Sigmoid colon (tissue), 7 donors: Measurements from ENCODE around the gene KREMEN2. TPM values are rescaled to one million over a fixed set of nuclear protein-coding genes. Genes with fewer than 3 reads are reported as not detected.

Experiments used
- DNase-seq: peaks from one replicate; pipeline ENCODE4 v3.0.0-alpha.2; 2019
- H3K27ac ChIP-seq, 4 donors: fragments of 200-600 bp; sonication (generic); one replicate each; pipeline ENCODE4 v1.5.1; 2016 to 2019; ENCODE audit warnings: mild to moderate bottlenecking in 1 of 4
- H3K27me3 ChIP-seq, 3 donors: fragments of 200-600 bp; sonication (generic); one replicate each; pipeline ENCODE4 v1.5.1; 2019; ENCODE audit warnings: mild to moderate bottlenecking in 1 of 3
- H3K36me3 ChIP-seq, 4 donors: fragments of 200-600 bp; sonication (generic); one replicate each; pipeline ENCODE4 v1.5.1; 2016 to 2019
- H3K4me1 ChIP-seq, 4 donors: fragments of 200-600 bp; sonication (generic); one replicate each; pipeline ENCODE4 v1.5.1; 2017 to 2019
- H3K4me3 ChIP-seq, 4 donors: fragments of 200-600 bp; sonication (generic); one replicate each; pipeline ENCODE4 v1.5.1; 2017 to 2019; ENCODE audit warnings: mild to moderate bottlenecking in 2 of 4, moderate library complexity in 1 of 4
- H3K9me3 ChIP-seq, 4 donors: fragments of 200-600 bp in 3 of 4; sonication (generic) in 3 of 4; one replicate each; pipeline versions ENCODE4 v1.5.1 to v1.6.1; 2013 to 2019
- EP300 ChIP-seq, 4 donors: sonication (generic); formaldehyde crosslinking; IDR thresholded peaks; one replicate each; pipeline ENCODE4 v1.6.1; 2017; ENCODE audit warnings: antibody characterized with exemption in 4 of 4
- POLR2A ChIP-seq, 2 donors: fragments of 450-650 bp; IDR thresholded peaks; one replicate each; pipeline ENCODE4 v1.6.1; 2016; ENCODE audit warnings: antibody characterized with exemption in 2 of 2, mild to moderate bottlenecking in 2 of 2, moderate library complexity in 2 of 2
- POLR2AphosphoS5 ChIP-seq, 4 donors: sonication (generic); formaldehyde crosslinking; IDR thresholded peaks; one replicate each; pipeline ENCODE4 v1.6.1; 2017; ENCODE audit warnings: antibody characterized with exemption in 4 of 4
- WGBS, 2 donors: extraction: QIAGEN DNeasy Blood & Tissue Kit; methylation state at CpG; one replicate each; pipeline ENCODE4 v1.1.7; 2013; 5-methylcytosine and 5-hydroxymethylcytosine counted together
- intact Hi-C: fragments of 100-400 bp; cut with DNase I; formaldehyde crosslinking; loops from one replicate; pipeline ENCODE4 v1.15.1; 2023
- polyA plus RNA-seq, 3 donors: library from polyadenylated mRNA; stranded (reverse); fragments of 200-250 nt; gene quantifications; one replicate each; pipeline ENCODE4 v1.2.3, GENCODE V29; 2013
- total RNA-seq, 4 donors: library from RNA; depleted of rRNA; stranded (reverse); fragments of >200 nt; gene quantifications; one replicate each; pipeline ENCODE4 v1.1.0, GENCODE V29; 2016
- TF ChIP-seq, protein P1 (sequence below), 4 experiments: fragments of 450-650 bp in 3 of 4; fragments of 200-600 bp in 1 of 4; IDR thresholded peaks; one replicate each; pipeline ENCODE4 v1.5.1; 2016 to 2019; ENCODE audit warnings: antibody characterized with exemption in 4 of 4, mild to moderate bottlenecking in 3 of 4, moderate library complexity in 2 of 4
- donor health status: healthy with polysubstance abuse.
- donor health status: Bipolar disorder and iron deficiency.
- donor health status: healthy.

KREMEN2 gene
- total and polyA plus RNA-seq, 7 donors: 1.0 to 1.8 (median 1.6) TPM; not detected in 4

DNA sequence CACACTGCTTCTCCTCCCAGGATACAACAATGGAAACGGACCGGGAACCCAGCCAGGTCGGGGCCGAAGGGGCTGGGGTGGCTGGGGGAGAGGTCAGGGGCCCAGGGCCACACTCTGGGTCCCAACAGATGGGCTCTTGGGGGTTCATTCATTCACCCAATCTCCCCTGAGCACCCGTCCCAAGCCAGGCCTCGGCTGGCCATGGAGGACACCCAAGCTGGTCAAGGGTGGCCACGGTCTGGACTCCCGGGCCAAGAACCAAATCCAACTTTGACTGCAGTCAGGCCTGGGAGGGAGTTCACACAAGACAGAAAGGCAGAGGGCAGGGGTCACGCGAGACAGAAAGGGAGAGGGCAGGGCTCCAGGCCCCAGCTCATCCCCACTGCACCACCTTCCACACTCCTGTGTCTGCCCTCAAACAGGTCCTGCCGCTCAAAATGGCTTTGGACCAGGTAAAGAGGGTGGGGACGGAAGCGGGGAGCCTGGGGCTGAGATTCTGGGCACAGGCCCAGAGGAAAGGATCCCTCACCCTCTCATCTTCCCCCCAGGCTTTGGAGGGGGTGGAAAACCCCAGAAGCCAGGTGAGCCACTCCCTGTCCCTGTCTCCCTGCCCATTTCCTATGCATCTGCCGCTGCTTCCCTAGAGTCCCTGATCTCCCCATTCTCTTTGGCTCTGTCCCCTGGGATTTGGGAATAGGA, 28.5 kb downstream of the KREMEN2 start:
- 86 to 94% methylated on average over 14 of the region's 14 CpGs for WGBS, 2 donors
- H3K4me1 ChIP-seq: no peaks in the 10 kb centered on the region
- H3K27ac ChIP-seq: no peak overlapping the region
- H3K36me3 ChIP-seq: no peaks in the 10 kb centered on the region
- peaks cover 0 to 33% (median 0%) of the 10 kb centered on the region in 3 donors for H3K27me3 ChIP-seq
- TF ChIP-seq POLR2A (IDR thresholded peaks at IDR 0.05) (no peak), EP300 (IDR thresholded peaks at IDR 0.05) (no peak), POLR2AphosphoS5 (IDR thresholded peaks at IDR 0.05) (no peak)
- TF ChIP-seq, protein P1, sequence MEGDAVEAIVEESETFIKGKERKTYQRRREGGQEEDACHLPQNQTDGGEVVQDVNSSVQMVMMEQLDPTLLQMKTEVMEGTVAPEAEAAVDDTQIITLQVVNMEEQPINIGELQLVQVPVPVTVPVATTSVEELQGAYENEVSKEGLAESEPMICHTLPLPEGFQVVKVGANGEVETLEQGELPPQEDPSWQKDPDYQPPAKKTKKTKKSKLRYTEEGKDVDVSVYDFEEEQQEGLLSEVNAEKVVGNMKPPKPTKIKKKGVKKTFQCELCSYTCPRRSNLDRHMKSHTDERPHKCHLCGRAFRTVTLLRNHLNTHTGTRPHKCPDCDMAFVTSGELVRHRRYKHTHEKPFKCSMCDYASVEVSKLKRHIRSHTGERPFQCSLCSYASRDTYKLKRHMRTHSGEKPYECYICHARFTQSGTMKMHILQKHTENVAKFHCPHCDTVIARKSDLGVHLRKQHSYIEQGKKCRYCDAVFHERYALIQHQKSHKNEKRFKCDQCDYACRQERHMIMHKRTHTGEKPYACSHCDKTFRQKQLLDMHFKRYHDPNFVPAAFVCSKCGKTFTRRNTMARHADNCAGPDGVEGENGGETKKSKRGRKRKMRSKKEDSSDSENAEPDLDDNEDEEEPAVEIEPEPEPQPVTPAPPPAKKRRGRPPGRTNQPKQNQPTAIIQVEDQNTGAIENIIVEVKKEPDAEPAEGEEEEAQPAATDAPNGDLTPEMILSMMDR (IDR thresholded peaks at IDR 0.05): no peak
- intact Hi-C loops: no loop called here
- no peak for DNase-seq
- no peaks in the 10 kb centered on the region for H3K9me3 ChIP-seq
- no peak overlapping the region for H3K4me3 ChIP-seq

DNA sequence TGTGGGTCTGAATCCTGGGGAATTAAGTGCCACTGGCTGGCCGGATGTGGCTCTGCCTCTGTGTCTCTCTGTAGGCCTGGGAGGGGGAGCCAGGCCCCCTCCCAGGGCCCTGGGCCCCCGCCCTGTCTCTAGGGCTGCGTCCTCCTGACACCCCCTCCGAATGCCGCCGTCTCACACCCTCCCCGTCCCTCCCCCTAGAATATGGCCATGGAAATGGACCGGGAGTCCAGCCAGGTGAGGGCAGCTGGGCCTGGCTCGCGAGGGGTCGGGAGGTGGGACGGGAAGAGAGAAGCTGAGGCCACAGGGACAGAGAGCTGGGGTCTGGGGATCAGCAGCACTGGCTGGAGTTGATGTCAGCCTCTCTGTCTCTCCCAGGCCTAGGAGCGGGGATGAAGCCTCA, 32.2 kb downstream of the KREMEN2 start:
- DNase-seq: no peak
- no peak overlapping the region for H3K4me3 ChIP-seq
- intact Hi-C loops: no loop called here
- no peaks in the 10 kb centered on the region for H3K9me3 ChIP-seq
- H3K27ac ChIP-seq: no peak overlapping the region
- H3K4me1 ChIP-seq: no peaks in the 10 kb centered on the region
- WGBS, 2 donors: 83 to 88% methylated on average over 13 of the region's 13 CpGs
- H3K36me3 ChIP-seq: no peaks in the 10 kb centered on the region
- H3K27me3 ChIP-seq: peaks cover 0 to 27% (median 9%) of the 10 kb centered on the region in 3 donors
- TF ChIP-seq, protein P1 (IDR thresholded peaks at IDR 0.05): no peak
- no peak for TF ChIP-seq POLR2A (IDR thresholded peaks at IDR 0.05)
- TF ChIP-seq EP300 (IDR thresholded peaks at IDR 0.05): no peak
- TF ChIP-seq POLR2AphosphoS5 (IDR thresholded peaks at IDR 0.05): no peak

DNA sequence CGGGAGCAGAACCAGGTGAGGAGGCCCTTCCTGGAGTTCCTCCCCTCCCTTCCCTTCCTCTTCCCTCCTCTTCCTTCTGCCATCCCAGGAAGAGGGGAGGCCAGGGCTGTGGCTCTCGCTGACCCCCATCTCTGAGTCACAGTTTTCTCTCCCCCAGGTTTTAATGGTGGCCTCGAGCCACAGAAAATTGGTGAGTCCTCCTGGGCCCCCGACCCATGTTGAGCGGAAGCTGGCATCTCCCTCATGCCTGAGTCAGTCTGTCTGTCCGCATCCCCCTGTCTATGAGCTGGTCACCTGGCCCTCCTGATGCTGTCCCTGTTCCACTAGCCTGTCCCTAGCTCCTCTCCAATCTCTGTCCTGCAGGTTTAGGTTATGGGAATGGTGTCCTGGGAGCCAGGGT, 35.9 kb downstream of the KREMEN2 start:
- no peak for TF ChIP-seq POLR2AphosphoS5 (IDR thresholded peaks at IDR 0.05)
- TF ChIP-seq POLR2A (IDR thresholded peaks at IDR 0.05): no peak
- TF ChIP-seq, protein P1 (IDR thresholded peaks at IDR 0.05): no peak
- no peak for TF ChIP-seq EP300 (IDR thresholded peaks at IDR 0.05)
- intact Hi-C loops: no loop called here
- peaks cover 0 to 6% (median 3%) of the 10 kb centered on the region in 4 donors for H3K4me1 ChIP-seq
- no peaks in the 10 kb centered on the region for H3K36me3 ChIP-seq
- no peak for DNase-seq
- no peak overlapping the region for H3K27ac ChIP-seq
- no peak overlapping the region for H3K4me3 ChIP-seq
- peaks cover 0 to 36% (median 12%) of the 10 kb centered on the region in 3 donors for H3K27me3 ChIP-seq
- no peaks in the 10 kb centered on the region for H3K9me3 ChIP-seq
- 88 to 94% methylated on average over 6 of the region's 6 CpGs for WGBS, 2 donors

DNA sequence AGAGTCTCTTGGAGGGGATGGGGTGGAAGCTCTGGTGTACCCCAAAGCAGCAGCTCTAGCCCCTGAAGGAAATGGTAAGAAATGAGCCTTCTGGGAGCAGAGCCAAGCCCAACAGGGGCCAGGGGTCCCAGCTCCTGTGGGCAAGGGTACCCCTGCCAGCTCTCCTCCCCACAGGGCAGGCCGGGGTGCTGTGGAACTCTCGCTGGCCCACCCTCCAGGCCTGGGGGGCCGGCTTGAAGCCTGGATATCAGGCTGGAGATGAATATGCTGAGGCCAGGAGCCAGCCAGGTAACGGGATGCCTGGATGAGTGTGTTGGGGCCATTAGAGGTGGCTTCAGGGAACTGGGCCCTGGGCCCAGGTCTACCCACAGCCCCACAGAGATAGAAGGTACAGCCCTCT, 36.5 kb downstream of the KREMEN2 start:
- intact Hi-C loops: no loop called here

More for the DNA sequence above, 36.5 kb downstream of the KREMEN2 start:
- H3K4me1 ChIP-seq: peaks cover 0 to 7% (median 5%) of the 10 kb centered on the region in 4 donors
- no peak for TF ChIP-seq POLR2AphosphoS5 (IDR thresholded peaks at IDR 0.05)
- no peak for TF ChIP-seq EP300 (IDR thresholded peaks at IDR 0.05)
- no peak for TF ChIP-seq POLR2A (IDR thresholded peaks at IDR 0.05)
- TF ChIP-seq, protein P1 (IDR thresholded peaks at IDR 0.05): no peak
- no peaks in the 10 kb centered on the region for H3K9me3 ChIP-seq
- 87 to 90% methylated on average over 4 of the region's 4 CpGs for WGBS, 2 donors
- H3K36me3 ChIP-seq: no peaks in the 10 kb centered on the region
- H3K27me3 ChIP-seq: peaks cover 0 to 42% (median 18%) of the 10 kb centered on the region in 3 donors
- no peak overlapping the region for H3K27ac ChIP-seq
- DNase-seq: no peak
- H3K4me3 ChIP-seq: no peak overlapping the region
